GM18519 (cell line): ENCODE results near the gene METTL9.
"Not testable (repeated sequence)": the region's sequence is repeated elsewhere in the genome, so short reads cannot be mapped to it uniquely, and the experiment has no call there.

Experiments used
- ATAC-seq: cut with Tn5 transposase; IDR thresholded peaks from one replicate; pipeline ENCODE4 v1.9.1; 2021; ENCODE audit warnings: mild to moderate bottlenecking, moderate library complexity; ENCODE audit not compliant: unreplicated experiment, low FRiP score

The METTL9 gene

DNA sequence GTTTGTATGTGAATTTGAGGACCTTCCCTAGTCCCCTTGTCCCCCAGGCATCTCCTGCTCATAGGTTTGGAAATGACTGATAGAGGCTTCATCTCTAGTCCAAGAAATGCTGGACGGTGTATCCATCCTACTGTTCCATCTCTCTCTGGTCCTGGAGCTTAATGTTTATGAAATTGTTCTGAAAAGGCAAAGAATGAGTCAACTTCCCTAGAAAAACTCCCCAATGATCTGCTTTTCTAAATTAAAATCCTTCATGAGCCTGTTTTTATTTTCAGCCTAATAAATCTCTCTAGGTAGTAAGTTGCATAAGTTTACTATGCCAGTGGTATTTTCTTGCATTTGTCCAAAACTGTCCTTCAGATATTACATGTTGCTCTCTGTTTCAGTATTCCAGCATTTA is 55.1 kb downstream of the METTL9 start:
- no peak for ATAC-seq

DNA sequence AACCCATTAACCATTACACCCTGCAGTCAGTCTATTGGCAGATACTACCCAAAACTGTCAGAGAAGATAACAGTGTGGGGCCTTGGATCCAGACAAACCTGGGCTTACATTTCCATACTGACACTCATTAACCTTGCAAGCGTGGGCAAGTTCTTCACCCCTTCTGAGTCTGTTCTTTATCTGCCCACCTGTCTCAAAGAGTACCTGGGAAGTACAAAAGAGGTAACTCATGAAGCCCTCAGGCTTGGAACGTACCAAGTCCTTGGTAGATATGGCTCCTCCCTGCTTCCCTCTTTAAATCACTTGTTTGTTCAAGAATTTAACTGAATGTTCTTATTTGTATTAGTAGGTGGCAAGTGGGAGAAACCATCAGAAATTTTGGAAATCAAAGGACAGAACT is 55.5 kb downstream of the METTL9 start:
- no peak for ATAC-seq

DNA sequence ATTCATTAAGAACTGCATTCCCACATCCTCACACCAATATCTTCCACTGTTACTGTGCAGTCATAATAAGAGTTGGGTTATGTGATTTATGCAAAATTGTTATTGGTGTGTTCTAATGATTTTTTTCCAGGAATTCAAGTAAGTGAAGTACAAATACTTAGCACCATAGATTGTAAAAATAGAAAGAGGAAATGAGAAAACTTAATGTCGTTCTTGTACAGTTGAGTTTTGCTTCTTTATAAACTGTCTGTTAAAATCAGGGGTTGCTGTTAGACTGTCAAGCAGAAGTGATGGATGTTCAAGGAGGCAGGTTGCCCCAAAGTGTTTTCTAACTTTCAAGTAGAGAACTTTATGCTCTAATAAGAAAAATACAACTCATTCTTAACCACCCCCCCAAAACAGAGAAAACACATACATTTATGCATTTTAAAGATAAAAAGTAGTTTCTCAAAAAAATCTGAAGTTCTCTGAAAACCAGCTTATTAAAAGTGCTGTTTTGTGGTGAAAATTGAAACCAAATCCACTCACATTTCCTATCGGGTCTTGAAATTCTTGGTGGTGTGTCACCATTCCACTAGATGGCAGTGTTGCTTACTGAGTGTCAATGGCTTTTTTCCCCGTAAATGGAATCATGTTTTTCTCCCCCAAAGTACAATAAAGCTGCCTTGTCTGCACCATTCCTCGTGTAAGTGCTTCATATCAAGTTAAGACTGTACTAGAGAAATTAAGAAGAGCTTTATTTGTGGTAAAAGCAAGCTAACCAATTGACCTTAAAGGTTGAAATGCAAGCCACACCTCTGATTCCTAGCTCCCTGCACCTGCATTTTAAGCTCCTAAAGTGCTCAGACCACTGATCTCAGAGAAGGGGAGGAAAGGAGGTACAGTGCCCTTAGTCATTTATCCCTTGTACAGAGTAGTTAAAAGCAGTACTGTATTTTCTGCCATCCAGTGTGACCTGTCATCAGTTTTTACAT is 57.7 kb downstream of the METTL9 start:
- no peak for ATAC-seq

DNA sequence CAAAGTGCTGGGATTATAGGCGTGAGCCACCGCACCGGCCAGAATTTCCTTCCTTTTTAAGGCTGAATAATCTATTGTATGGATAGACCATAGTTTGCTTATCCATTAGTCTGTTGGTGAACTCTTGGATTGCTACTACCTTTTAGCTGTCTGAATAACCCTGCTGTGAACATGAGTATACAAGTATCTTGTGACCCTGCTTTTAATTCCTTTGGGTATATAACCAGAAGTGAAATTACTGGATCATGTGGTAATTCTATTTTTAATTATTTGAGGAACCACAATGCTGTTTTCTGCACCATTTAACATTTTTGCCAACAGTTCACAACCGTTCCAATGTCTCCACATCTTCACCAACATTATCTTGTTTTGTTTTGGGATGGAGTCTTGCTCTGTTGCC is 59.7 kb downstream of the METTL9 start:
- ATAC-seq, result no peak

DNA sequence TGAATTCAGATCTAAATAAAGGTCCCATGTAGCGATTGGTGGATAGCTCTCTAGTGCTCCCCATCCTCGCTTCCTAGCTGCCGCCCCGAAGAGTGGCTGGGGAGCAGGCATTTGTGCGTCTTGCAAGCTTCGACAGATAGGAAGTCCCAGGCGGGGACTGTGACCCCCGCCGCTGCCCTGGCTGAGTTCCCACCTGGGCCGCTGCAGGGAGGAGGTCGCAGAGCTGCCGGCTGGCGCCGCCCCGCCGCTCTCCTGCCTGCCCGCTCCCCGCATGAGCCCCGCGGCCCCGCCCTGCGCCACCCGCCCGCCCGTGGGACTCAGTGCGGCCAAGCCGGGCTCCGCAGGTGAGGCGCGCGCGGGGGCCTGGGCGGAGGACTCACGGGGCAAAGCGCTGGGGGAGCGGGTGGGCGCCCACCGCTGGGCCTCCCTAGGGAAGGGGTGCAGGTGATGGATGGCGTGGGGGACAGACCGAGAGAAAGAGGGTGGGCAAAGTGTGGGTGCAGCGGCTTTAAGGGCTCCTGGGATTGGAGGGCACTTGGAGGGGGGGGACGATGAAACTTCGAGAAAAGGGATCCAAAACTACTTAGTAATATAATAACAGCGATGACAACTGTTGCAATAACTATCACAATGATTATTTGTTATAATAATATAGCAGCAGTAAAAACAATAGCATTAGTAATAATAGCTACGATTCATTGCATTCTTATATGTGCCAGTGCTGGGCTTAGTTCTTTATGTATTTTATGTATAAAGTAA is 64.7 kb downstream of the METTL9 start, which contains the start of gene OTOA:
OTOA (plus strand) TSS at position 80 of the 759 bp plus-strand sequence. CDS start 14,547 bp downstream, outside the sequence.
- ATAC-seq, result no peak

DNA sequence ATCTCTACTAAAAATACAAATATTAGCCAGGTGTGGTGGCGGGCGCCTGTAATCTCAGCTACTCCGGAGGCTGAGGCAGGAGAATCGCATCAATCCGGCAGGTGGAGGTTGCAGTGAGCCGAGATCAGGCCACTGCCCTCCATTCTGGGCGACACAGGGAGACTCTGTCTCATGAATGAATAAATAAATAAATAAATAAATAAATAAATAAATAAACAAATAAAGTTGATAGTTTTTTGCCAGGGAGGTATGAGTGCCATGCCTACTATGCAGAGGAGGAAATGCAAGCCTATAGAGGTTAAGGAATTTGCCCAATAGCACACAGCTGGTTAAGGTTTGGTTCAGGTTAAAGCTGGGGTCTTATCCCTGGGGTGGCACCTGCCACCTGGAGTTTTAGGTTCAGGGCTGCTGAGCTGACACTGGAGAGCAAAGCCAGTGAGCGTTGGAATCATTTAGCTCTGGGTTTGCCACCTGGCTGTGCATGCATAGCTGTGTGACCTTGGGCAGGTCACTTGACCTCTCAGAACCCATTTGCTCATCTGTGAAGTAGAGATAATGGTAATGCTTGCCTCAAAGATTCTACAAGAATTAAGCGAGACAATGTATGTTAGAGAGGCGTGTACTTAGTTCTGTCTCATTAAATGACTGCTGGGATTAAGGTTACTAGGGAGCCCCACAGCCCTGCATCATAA is 65.6 kb downstream of the METTL9 start:
- no peak for ATAC-seq

DNA sequence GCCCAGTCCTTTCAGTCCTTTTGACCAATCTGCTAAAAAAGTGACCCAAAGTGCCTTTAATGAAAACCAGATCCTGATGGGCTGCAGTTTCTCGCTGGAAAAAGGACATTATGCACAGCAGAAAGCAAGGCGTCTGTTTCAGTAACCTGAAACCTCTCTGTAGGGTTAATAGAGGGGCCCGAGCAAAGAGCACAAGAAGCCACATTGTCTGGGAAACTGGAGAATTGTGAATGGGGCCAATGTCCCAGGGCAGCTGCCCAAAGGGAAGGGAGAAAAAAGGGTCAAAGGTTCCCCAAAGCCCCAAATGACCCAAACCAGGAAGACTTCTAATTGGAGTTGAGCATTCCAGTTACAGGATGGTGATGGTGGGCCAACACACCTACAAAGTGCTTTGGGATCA is 67.4 kb downstream of the METTL9 start:
- ATAC-seq, result no peak

DNA sequence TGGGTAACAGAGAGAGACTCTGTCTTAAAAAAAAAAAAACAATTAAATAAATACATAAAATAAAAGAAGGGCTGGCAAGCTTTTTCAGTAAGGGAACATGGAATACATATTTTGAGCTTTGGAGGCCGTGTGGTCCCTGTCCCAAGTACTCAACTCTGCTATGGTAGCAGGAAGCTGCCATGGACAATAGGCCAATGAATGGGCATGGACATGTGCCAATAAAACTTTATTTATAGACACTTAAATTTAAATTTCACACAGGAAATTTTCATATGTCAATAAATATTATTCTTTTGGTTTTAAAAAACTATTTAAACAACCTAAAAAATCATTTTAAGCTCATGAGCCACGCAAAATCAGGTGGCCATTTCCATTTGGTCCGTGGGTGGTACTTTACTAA is 68.2 kb downstream of the METTL9 start:
- ATAC-seq, result no peak

DNA sequence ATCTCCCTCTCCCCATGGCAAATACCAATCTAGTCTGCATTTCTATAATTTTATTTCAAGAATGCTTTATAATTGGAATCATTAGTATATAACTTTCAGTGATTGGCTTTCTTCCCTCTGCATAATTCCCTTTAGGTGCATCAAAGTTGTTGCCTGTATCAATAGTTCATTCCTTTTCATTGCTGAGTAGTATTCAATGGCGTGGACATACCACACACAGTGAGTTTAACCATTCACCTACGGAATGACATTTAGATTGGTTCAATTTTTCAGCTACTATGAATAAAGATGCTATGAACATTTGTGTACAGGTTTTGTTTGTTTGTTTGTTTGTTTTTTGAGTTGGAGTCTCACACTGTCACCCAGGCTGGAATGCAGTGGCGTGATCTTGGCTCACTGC is 74.1 kb downstream of the METTL9 start:
- ATAC-seq, result no peak

DNA sequence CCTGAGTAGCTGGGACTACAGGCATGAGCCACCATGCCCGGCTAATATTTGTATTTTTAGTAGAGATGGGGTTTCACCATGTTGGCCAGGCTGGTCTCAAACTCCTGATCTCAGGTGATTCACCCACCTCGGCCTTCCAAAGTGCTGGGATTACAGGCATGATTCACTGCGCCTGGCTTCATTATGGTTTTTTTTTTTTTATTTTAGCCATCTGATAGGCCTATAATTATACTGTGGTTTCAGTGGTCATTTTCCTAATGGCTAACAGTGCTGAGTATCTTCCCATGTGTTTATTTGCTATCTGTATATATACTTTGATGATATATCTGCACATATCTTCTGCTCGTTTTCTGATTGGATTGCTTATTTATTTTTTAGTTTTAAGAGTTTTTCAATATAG is 75.1 kb downstream of the METTL9 start:
- not testable (repeated sequence) for ATAC-seq

DNA sequence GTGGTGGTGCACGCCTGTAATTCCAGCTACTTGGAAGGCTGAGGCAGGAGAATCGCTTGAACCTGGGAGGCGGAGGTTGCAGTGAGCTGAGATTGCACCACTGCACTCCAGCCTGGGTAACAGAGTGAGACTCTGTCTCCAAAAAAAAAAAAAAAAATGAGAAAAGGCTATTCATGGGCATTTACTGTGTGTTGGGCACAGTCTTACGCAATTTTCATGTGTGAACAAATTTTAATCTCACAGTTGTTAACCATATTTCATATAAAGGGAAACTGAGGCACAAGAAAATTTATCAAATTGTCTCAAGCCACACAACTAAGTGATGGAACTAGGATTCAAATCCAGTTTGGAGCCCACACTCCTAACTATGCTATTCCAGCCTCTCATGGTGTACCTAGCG is 81.3 kb downstream of the METTL9 start:
- not testable (repeated sequence) for ATAC-seq

DNA sequence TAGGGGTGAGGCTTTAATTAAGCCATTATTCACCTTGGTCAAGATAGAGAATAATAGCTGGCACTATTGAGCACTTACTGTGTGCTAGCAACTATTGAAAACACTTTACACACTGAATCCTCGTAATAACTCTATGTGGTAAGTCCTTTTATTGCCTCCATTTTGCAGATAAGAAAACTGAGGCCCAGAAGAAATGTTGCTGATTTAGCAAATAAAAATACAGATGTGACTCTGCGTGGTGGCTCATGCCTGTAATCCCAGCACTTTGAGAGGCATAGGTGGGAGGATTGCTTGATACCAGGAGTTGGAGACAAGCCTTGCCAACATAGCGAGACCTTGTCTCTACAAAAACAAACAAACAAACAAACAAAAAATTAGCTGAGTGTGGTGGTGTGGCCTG is 83.8 kb downstream of the METTL9 start:
- ATAC-seq, result no peak

DNA sequence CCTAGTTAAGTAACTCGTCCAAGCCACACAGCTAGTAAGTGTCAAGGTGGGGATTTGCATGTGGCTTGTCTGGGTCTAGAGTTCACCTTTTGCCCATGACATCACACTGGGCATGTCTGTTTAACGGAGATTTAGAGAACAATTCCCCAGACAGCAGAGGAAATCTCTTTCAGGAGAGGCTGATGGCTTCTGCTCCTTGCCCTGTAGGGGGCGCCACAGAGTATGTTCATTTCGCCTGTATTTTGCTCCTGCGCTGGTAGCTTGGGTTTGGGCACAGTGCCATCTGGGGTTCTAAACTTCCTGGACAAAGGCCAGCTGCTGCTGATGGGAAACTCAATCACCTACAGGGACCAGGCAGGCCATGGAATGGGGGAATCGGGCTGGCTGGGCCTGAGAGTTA is 84.8 kb downstream of the METTL9 start:
- no peak for ATAC-seq

DNA sequence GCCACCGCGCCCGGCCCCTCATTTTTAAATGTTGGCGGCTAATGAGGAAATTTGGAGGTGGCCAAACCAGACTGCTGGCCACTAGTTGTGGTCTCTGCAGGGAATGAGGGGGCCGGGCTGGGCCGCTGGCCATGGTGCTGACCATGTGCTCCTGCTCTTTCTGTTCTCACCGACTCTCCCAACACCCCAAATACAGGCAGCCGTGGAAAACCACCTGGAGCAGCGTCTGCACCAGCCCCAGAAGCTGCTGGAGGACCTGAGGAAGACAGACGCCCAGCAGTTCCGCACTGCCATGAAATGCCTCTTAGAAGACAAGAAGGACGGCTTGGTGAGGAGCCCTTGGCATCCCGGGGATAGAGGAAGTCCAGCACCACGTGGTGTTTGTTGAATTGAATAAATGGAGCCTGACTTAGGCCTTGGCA is 85.7 kb downstream of the METTL9 start:
- no peak for ATAC-seq

DNA sequence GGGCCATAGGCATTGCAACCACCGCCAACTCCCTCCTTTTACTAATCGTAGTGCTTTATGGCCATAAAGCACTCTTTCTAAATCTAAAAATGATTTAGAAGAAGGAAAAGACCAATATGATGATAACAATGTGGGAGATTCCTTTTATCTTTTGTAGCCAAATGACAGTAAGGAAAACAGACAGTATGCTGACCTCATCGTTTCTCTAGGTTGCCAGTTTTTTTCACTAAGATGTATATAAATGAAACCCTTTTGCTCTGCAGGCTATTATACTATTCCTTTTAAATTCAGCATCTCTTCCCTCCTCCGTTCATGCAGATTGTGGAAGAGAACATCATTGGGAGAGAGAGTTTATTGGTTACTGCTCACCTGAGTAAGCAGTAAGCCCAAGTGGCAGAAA is 89.7 kb downstream of the METTL9 start:
- no peak for ATAC-seq

DNA sequence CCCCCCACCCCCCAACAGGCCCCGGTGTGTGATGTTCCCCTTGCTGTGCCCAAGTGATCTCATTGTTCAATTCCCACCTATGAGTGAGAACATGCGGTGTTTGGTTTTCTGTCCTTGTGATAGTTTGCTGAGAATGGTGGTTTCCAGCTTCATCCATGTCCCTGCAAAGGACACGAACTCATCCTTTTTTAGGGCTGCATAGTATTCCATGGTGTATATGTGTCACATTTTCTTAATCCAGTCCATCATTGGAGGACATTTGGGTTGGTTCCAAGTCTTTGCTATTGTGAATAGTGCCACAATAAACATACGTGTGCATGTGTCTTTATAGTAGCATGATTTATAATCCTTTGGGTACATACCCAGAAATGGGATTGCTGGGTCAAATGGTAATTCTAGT is 91.6 kb downstream of the METTL9 start:
- not testable (repeated sequence) for ATAC-seq

DNA sequence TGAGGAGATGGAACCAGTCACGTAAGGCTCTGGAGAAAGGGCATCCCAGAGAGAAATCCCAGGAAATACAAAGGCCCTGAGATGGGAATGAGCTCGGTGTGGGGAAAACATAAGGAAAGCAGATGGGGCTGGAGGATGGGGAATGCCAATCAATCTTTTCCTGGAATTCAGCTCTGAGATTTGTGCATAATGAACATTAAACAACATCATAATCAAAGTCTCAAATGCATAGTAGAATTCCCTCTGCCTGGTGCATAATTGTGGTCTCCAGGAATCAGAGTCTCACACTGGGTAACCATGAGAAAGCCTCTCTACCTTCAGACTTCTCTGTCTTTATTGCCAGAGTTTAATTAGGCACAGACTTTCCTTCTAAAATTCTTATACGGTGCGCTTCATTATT is 95.2 kb downstream of the METTL9 start:
- no peak for ATAC-seq

DNA sequence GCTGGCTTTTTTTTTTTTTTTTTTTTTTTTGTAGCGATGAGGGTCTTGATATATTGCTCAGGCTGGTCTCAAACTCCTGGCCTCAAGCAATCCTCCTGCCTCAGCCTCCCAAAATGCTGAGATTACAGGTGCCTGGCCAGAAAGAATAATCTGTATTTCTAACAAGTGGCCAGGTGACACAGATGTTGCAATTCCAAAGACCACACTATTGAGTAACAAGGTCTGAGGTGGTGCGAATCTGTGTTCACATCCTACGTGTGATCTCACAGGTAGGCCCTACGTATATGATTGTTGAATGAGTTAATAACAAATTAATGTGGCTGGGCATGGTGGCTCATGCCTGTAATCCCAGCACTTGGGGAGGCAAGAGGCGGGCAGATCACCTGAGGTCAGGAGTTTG is 97.7 kb downstream of the METTL9 start:
- no peak for ATAC-seq

DNA sequence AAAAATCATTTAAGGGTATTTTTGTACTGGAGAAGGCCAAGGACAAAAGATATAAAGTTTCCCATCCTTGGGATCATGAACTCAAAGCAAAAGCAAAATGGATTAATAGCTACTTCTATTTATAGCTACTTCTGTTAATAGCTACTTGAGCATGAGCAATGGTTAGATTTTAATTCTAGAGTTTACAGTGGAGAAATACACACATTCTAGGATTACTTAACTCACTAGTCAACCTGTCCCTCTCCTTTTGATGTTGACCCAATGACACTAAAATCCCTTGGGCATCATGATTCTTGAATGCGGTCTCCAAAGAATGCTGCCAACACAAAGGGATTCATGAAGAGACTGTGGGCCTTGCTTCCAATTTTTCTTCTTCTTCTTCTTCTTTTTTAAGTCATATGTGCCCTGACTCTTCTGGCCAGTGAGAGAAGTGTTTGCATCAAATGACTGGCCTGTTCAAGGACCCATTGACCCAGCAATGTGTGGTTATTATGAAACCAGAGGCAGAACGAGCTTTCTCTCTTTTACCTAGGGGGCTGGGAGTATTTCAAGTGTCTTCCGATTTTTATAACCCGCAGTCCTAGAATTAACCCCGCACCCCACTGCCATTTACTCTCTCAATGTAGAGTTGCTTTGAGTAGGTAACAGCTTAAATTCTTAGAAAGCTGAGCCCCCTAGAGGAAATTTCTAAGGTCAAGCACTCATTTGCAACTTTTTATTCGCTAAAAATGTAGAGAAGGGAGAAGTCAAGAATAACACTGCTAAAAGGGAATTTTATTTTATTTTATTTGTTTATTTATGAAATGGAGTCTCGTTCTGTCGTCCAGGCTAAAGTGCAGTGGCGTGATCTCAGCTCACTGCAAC is 99.0 kb downstream of the METTL9 start:
- no peak for ATAC-seq

DNA sequence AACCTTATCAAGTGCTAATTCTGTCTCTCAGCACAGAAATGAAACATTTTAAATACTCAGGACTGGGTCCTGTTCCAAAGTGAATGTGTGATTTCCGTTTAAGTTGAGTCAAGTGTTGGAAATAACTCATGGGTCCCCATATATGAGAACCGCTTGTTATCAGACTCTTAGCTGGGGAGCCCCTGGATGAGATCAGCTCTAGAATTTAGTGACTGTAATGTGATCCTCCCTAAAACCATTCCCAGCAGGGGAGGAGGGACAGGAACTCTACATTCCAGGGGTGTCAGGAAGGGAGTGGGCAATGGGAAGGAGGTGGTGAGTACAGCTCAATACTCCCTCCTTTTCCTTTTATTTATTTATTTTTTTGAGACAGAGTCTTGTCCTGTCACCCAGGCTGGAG is 101.9 kb downstream of the METTL9 start:
- ATAC-seq, result no peak
